Measurements from ENCODE around the gene LBH. TPM values are rescaled to one million over a fixed set of nuclear protein-coding genes. Genes with fewer than 3 reads are reported as not detected.
A peak's percentile ranks its signal among the peaks of the same experiment; 100 is the strongest.

The LBH gene
- total RNA-seq, 1 donor from 2014 or later: 74.7 TPM

DNA sequence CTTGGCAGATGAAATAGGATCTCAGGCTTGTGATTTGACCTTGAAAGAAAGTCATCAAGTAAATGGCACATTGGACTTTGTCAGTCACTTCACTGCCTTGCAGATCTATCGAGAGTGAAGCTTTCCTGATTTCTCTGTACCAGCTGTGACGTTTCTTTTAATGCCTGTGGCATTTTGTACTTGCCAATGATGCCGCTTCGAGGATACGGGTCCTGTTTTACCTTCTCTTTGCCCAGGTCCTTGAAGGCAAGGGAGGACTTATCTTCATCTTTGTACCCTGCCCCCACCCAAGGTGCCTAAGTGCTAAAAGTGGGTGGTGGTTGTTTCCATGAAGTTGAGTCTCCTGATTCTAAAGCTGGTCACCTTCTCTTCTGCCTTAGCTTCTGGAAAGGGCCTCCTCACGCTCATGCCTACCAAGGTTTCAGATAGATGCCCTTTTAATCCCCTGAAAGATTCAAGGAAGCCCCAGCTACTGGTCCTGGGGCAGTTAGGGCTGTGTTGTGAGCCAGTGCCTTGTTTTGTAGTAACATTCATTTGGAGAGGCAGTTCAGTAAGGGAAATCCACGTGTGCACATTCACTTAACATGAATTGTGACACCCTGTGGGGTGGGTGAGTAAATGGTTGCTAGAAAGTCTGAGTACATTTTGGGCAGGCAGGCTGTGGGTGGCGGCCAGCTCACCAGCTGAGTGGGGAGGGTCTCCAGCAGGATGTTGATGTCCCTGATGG lies 6.1 kb downstream of the LBH start:
- H3K27ac Mint-ChIP-seq (ENCODE audit: unreplicated experiment): no peak overlapping the region
- H3K4me3 Mint-ChIP-seq (ENCODE audit: unreplicated experiment): no peak overlapping the region
- no peak for TF ChIP-seq CTCF (IDR thresholded peaks at IDR 0.05)
- H3K4me1 Mint-ChIP-seq (ENCODE audit: unreplicated experiment): peaks cover 42% of the 10 kb centered on the region
- DNase-seq (ENCODE audit: extremely low spot score, unreplicated experiment): no peak
- H3K9me3 Mint-ChIP-seq (ENCODE audit: unreplicated experiment): no peaks in the 10 kb centered on the region
- H3K36me3 Mint-ChIP-seq (ENCODE audit: unreplicated experiment): peaks cover 44% of the 10 kb centered on the region
- no peaks in the 10 kb centered on the region for H3K27me3 Mint-ChIP-seq (ENCODE audit: unreplicated experiment)

- Mint-ChIP-seq H3K27me3 (ENCODE audit: unreplicated experiment) (no peaks in the 10 kb centered on the region), H3K4me3 (ENCODE audit: unreplicated experiment) (no peak overlapping the region), H3K4me1 (ENCODE audit: unreplicated experiment) (peaks cover 40% of the 10 kb centered on the region), H3K27ac (ENCODE audit: unreplicated experiment) (no peak overlapping the region), H3K36me3 (ENCODE audit: unreplicated experiment) (peaks cover 52% of the 10 kb centered on the region), H3K9me3 (ENCODE audit: unreplicated experiment) (no peaks in the 10 kb centered on the region)
- TF ChIP-seq CTCF (IDR thresholded peaks at IDR 0.05): no peak
- no peak for DNase-seq (ENCODE audit: extremely low spot score, unreplicated experiment)
These were observed 6.8 kb downstream of the LBH start for GRCh38 chr2:30237966-30238800.

DNA sequence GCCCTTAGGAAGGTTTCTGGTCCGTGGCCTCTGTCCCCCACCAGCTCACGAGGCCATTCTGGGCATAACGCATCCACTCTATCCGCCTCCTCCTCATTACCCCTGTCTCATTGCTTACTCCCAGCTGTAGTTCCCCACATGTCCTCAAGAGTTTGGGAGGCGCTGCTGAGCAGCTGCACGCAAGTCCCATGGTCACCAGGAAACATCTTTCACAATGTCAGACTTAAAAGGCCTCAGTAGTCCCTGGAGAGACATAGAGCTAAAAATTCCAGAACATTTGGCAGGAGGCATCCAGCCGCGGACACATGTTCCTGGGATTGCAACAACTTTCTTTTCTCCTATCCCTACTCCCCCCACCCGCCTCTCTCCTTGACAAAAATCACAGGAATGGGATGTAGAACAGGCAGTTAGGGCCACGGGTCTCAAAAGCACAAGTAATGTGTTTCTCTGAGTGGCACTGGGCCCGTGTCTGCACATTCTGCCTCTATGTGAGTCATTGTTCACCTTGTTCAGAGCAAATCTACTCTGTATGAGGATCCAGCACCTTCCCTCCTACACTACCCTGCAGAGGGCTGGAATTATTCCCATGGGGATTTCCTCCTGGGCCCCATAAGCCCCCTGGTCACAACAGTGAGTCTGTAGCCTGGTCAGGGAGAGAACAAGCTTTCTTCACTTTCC lies 8.1 kb downstream of the LBH start:
- Mint-ChIP-seq H3K4me1 (ENCODE audit: unreplicated experiment) (peaks cover 27% of the 10 kb centered on the region), H3K27ac (ENCODE audit: unreplicated experiment) (no peak overlapping the region), H3K9me3 (ENCODE audit: unreplicated experiment) (no peaks in the 10 kb centered on the region), H3K27me3 (ENCODE audit: unreplicated experiment) (no peaks in the 10 kb centered on the region), H3K4me3 (ENCODE audit: unreplicated experiment) (no peak overlapping the region), H3K36me3 (ENCODE audit: unreplicated experiment) (peaks cover 49% of the 10 kb centered on the region)
- peak; percentile 74 for TF ChIP-seq CTCF (IDR thresholded peaks at IDR 0.05)
- DNase-seq (ENCODE audit: extremely low spot score, unreplicated experiment): no peak

GRCh38 chr2:30239986-30240752 lies 8.8 kb downstream of the LBH start:
- no peak overlapping the region for H3K4me3 Mint-ChIP-seq (ENCODE audit: unreplicated experiment)
- no peak for DNase-seq (ENCODE audit: extremely low spot score, unreplicated experiment)
- no peaks in the 10 kb centered on the region for H3K27me3 Mint-ChIP-seq (ENCODE audit: unreplicated experiment)
- H3K36me3 Mint-ChIP-seq (ENCODE audit: unreplicated experiment): peaks cover 46% of the 10 kb centered on the region
- peaks cover 24% of the 10 kb centered on the region for H3K4me1 Mint-ChIP-seq (ENCODE audit: unreplicated experiment)
- no peak for TF ChIP-seq CTCF (IDR thresholded peaks at IDR 0.05)
- H3K9me3 Mint-ChIP-seq (ENCODE audit: unreplicated experiment): no peaks in the 10 kb centered on the region
- no peak overlapping the region for H3K27ac Mint-ChIP-seq (ENCODE audit: unreplicated experiment)

All from osteocyte (in vitro differentiated cells).